CD4-positive, alpha-beta memory T cell (primary cell): ENCODE data around the gene RUBCNL. TPM values are rescaled to one million over a fixed set of nuclear protein-coding genes. Genes with fewer than 3 reads are reported as not detected.

Experiments used
- CTCF ChIA-PET: fragments of 350-600 bp; sonication (Branson Sonifier 250); formaldehyde crosslinking; loops from one replicate; lab custom pipeline; 2021; ENCODE audit warnings: inconsistent platforms; ENCODE audit not compliant: partially characterized antibody; lab: Charles Lee
- POLR2A ChIA-PET: fragments of 350-600 bp; sonication (Branson Sonifier 250); formaldehyde crosslinking; loops from one replicate; lab custom pipeline; 2021; ENCODE audit not compliant: partially characterized antibody; lab: Charles Lee
- DNase-seq, 5 donors: peaks; one replicate each; pipeline versions ENCODE4 v3.0.0 to v3.0.0-alpha.2; 2020 to 2022; ENCODE audit warnings: mixed read lengths in 1 of 5
- H3K27ac ChIP-seq: one replicate; pipeline ENCODE4 v1.7.0; 2013; ENCODE audit warnings: low read depth, low read length
- H3K27me3 ChIP-seq: 2 replicates; pipeline ENCODE4 v1.7.0; 2013; ENCODE audit warnings: mild to moderate bottlenecking, low read length, moderate library complexity; ENCODE audit not compliant: insufficient read depth
- H3K36me3 ChIP-seq: 2 replicates; pipeline ENCODE4 v1.7.0; 2013; ENCODE audit warnings: mild to moderate bottlenecking, low read length, moderate library complexity; ENCODE audit not compliant: insufficient read depth
- H3K4me1 ChIP-seq: 2 replicates; pipeline ENCODE4 v1.7.0; 2013; ENCODE audit warnings: mild to moderate bottlenecking, low read length, moderate library complexity; ENCODE audit not compliant: insufficient read depth
- H3K4me3 ChIP-seq, 2 donors: one replicate each; pipeline ENCODE4 v1.7.0; 2013; ENCODE audit warnings: low read length in 2 of 2, mild to moderate bottlenecking in 1 of 2
- H3K9me3 ChIP-seq, 2 donors: one replicate each; pipeline ENCODE4 v1.7.0; 2013; ENCODE audit warnings: low read length in 2 of 2, control low read depth in 1 of 2; ENCODE audit not compliant: control insufficient read depth in 1 of 2
- H3K27ac Mint-ChIP-seq, 7 donors: one replicate each; pipeline ENCODE4 v1.8.0; 2020 to 2021; ENCODE audit warnings: mixed read lengths in 7 of 7, mild to moderate bottlenecking in 6 of 7, inconsistent platforms in 3 of 7, moderate library complexity in 3 of 7
- H3K27me3 Mint-ChIP-seq, 2 donors: one replicate each; pipeline ENCODE4 v1.8.0; 2020 to 2021; ENCODE audit warnings: mixed read lengths in 2 of 2
- H3K36me3 Mint-ChIP-seq, 2 donors: one replicate each; pipeline ENCODE4 v1.8.0; 2020 to 2021; ENCODE audit warnings: mixed read lengths in 2 of 2, inconsistent platforms in 1 of 2, mild to moderate bottlenecking in 1 of 2
- H3K4me1 Mint-ChIP-seq, 4 donors: one replicate each; pipeline ENCODE4 v1.8.0; 2020 to 2021; ENCODE audit warnings: mixed read lengths in 4 of 4, mild to moderate bottlenecking in 1 of 4
- H3K4me3 Mint-ChIP-seq, 8 donors: one replicate each; pipeline ENCODE4 v1.8.0; 2020 to 2021; ENCODE audit warnings: mixed read lengths in 8 of 8, mild to moderate bottlenecking in 7 of 8, moderate library complexity in 6 of 8, inconsistent platforms in 3 of 8
- H3K9me3 Mint-ChIP-seq, 8 donors: one replicate each; pipeline ENCODE4 v1.8.0; 2020 to 2021; ENCODE audit warnings: mixed read lengths in 8 of 8, mild to moderate bottlenecking in 5 of 8, inconsistent platforms in 3 of 8, moderate library complexity in 1 of 8
- intact Hi-C: fragments of 100-400 bp; cut with micrococcal nuclease; formaldehyde crosslinking; loops from one replicate; pipeline ENCODE4 v1.15.1; 2023
- polyA plus RNA-seq, 2 donors: library from polyadenylated mRNA; unstranded; fragments of 300-500 nt; fragmentation: Illumina TruSeq; gene quantifications; one replicate each; pipeline ENCODE4 v1.2.3, GENCODE V29; 2021
- total RNA-seq, 2 experiments: library from RNA; stranded (reverse); gene quantifications; one replicate each; pipeline ENCODE4 v1.2.3, GENCODE V29; 2021

Gene RUBCNL
- total and polyA plus RNA-seq, 4 experiments from 2014 or later, result 0.30 to 0.60 TPM; not detected in 2

- no peaks in the 10 kb centered on the region for H3K27me3 ChIP-seq
- no peak overlapping the region for H3K27ac ChIP-seq
- ChIA-PET CTCF (interaction anchor here (1.1 kb wide), 1 partner anchor 14 kb away, joined by 3 read pairs; no protein-coding TSS in a partner anchor), POLR2A (no interaction called here)
- peaks cover 6 to 10% (median 8%) of the 10 kb centered on the region in 4 donors for H3K4me1 Mint-ChIP-seq
- H3K27me3 Mint-ChIP-seq, result peaks cover 0 to 4% of the 10 kb centered on the region in 2 donors
- peaks cover 0 to 5% (median 0%) of the 10 kb centered on the region in 8 donors for H3K9me3 Mint-ChIP-seq
- H3K36me3 Mint-ChIP-seq, result peaks cover 0 to 12% of the 10 kb centered on the region in 2 donors
- no peaks in the 10 kb centered on the region for H3K36me3 ChIP-seq
- no peak overlapping the region for H3K27ac Mint-ChIP-seq
- no peaks in the 10 kb centered on the region for H3K9me3 ChIP-seq
- H3K4me1 ChIP-seq, result peaks cover 11% of the 10 kb centered on the region
- DNase-seq, result no peak
- no peak overlapping the region for H3K4me3 Mint-ChIP-seq
- intact Hi-C loops, result no loop called here
- H3K4me3 ChIP-seq, result no peak overlapping the region
These were observed 77.0 kb downstream of the RUBCNL start for GRCh38 chr13:46310066-46310465.

DNA sequence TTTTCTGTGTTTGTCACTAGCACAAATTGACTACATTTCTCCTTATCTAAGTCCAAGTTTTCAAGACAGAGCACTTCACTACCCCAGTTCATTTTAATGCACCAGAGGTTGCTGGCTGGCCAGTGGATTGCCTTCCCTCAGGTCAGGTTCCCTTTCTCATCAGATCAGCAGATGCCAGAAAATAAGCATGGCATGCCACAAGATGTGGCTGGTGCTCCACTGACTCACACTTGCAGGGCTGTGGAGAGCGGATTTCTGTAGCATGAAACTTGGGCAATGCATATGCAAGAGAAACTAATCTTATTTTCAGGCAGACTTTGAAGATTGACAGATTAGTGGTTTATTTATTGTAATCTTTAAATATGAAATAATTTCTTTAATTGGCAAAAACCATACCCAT is 79.5 kb downstream of the RUBCNL start:
- H3K4me3 Mint-ChIP-seq, result no peak overlapping the region
- H3K4me1 ChIP-seq, result no peaks in the 10 kb centered on the region
- no peak overlapping the region for H3K27ac Mint-ChIP-seq
- intact Hi-C loops, result no loop called here
- H3K36me3 ChIP-seq, result no peaks in the 10 kb centered on the region
- H3K9me3 ChIP-seq, result no peaks in the 10 kb centered on the region
- no peak overlapping the region for H3K4me3 ChIP-seq
- no peak overlapping the region for H3K27ac ChIP-seq
- peaks cover 0 to 6% (median 2%) of the 10 kb centered on the region in 4 donors for H3K4me1 Mint-ChIP-seq
- ChIA-PET POLR2A (no interaction called here), CTCF (no interaction called here)
- H3K27me3 Mint-ChIP-seq, result peaks cover 0 to 4% of the 10 kb centered on the region in 2 donors
- no peak for DNase-seq
- H3K27me3 ChIP-seq, result no peaks in the 10 kb centered on the region
- H3K9me3 Mint-ChIP-seq, result peaks cover 0 to 5% (median under 1%) of the 10 kb centered on the region in 8 donors
- H3K36me3 Mint-ChIP-seq, result peaks cover 0 to 5% of the 10 kb centered on the region in 2 donors

DNA sequence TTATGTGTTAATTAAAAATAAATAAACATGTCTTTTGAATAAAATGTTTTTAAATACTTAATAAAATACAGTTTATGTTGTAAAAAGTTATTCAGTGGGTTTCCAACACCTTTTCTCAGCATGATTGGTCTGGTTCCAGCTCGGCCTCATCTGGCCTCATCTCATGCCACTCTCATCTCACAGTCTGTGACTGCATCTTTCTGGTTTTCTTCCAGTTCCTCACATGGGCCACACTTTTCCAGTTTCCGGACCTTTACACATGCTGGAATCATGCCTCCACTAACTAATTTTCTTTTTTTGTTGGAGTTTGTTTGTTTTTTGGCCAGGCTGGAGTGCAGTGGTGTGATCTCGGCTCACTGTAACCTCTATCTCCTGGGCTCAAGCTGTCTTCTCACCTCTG is 82.5 kb downstream of the RUBCNL start:
- ChIA-PET CTCF (interaction anchor here (1.1 to 2.3 kb wide), 2 partner anchors 9 kb away, joined by 4 to 7 read pairs; no protein-coding TSS in a partner anchor), POLR2A (interaction anchor here (0.8 to 1.3 kb wide), 2 partner anchors 8 to 9 kb away, joined by 3 to 4 read pairs; no protein-coding TSS in a partner anchor)
- H3K4me1 ChIP-seq, result no peaks in the 10 kb centered on the region
- no peaks in the 10 kb centered on the region for H3K27me3 ChIP-seq
- no peak for DNase-seq
- no peak overlapping the region for H3K4me3 ChIP-seq
- Mint-ChIP-seq H3K9me3 (peaks cover 0 to 5% (median 2%) of the 10 kb centered on the region in 8 donors), H3K36me3 (peaks cover 0 to 11% of the 10 kb centered on the region in 2 donors), H3K4me3 (no peak overlapping the region), H3K27ac (peak overlapping the region in 2 of 7 donors; percentile 0 to 24), H3K4me1 (peaks cover 0 to 6% (median 2%) of the 10 kb centered on the region in 4 donors), H3K27me3 (peaks cover 0 to 3% of the 10 kb centered on the region in 2 donors)
- no peaks in the 10 kb centered on the region for H3K9me3 ChIP-seq
- intact Hi-C loops, result no loop called here
- no peaks in the 10 kb centered on the region for H3K36me3 ChIP-seq
- no peak overlapping the region for H3K27ac ChIP-seq

- no peak for DNase-seq
- H3K27ac Mint-ChIP-seq, result peak overlapping the region in 2 of 7 donors; percentile 2 to 10
- CTCF ChIA-PET, result interaction anchor here (0.8 to 2.3 kb wide), 6 partner anchors 8 to 177 kb away, joined by 3 to 7 read pairs (median 3); no protein-coding TSS in a partner anchor
- Histone ChIP-seq H3K4me3 (no peak overlapping the region), H3K36me3 (no peaks in the 10 kb centered on the region), H3K27ac (no peak overlapping the region), H3K4me1 (no peaks in the 10 kb centered on the region), H3K9me3 (no peaks in the 10 kb centered on the region), H3K27me3 (no peaks in the 10 kb centered on the region)
- H3K36me3 Mint-ChIP-seq, result peaks cover 0 to 10% of the 10 kb centered on the region in 2 donors
- POLR2A ChIA-PET, result interaction anchor here (0.6 to 1.3 kb wide), 3 partner anchors 8 to 124 kb away, joined by 3 to 4 read pairs (median 3); no protein-coding TSS in a partner anchor
- H3K9me3 Mint-ChIP-seq, result peaks cover 0 to 6% (median 2%) of the 10 kb centered on the region in 8 donors
- H3K4me3 Mint-ChIP-seq, result peak overlapping the region in 1 of 8 donors; percentile 43
- H3K27me3 Mint-ChIP-seq, result no peaks in the 10 kb centered on the region
- peaks cover 3 to 10% (median 5%) of the 10 kb centered on the region in 4 donors for H3K4me1 Mint-ChIP-seq
- intact Hi-C loops, result no loop called here
These were observed 83.2 kb downstream of the RUBCNL start for GRCh38 chr13:46303742-46304385.

- ChIA-PET POLR2A (interaction anchor here (0.7 to 3.4 kb wide), 5 partner anchors 18 to 129 kb away, joined by 3 to 51 read pairs (median 4); partner anchors contain the start of gene LCP1), CTCF (interaction anchor here (1.0 to 12.0 kb wide), 6 partner anchors 9 to 674 kb away, joined by 3 to 166 read pairs (median 6); no protein-coding TSS in a partner anchor)
- Mint-ChIP-seq H3K27me3 (no peaks in the 10 kb centered on the region), H3K4me1 (peaks cover 38 to 65% (median 50%) of the 10 kb centered on the region in 4 donors), H3K36me3 (peaks cover 0 to 8% of the 10 kb centered on the region in 2 donors), H3K27ac (peak overlapping the region; percentile 87 to 99 (median 96)), H3K4me3 (peak overlapping the region in 6 of 8 donors; percentile 17 to 74 (median 42)), H3K9me3 (peaks cover 0 to 6% (median 2%) of the 10 kb centered on the region in 8 donors)
- H3K27ac ChIP-seq, result peak overlapping the region; percentile 57
- H3K36me3 ChIP-seq, result no peaks in the 10 kb centered on the region
- peaks cover 45% of the 10 kb centered on the region for H3K4me1 ChIP-seq
- H3K4me3 ChIP-seq, result no peak overlapping the region
- DNase-seq, result peak in 1 of 5 donors; percentile 14
- intact Hi-C loops, result loop anchor here (2.0 to 5.0 kb wide), 3 partner anchors 87 to 955 kb away; partner anchors contain the start of genes LRRC63, TPT1 and ZC3H13
- no peaks in the 10 kb centered on the region for H3K27me3 ChIP-seq
- no peaks in the 10 kb centered on the region for H3K9me3 ChIP-seq
These were observed 89.7 kb downstream of the RUBCNL start for GRCh38 chr13:46297361-46297811.

GRCh38 chr13:46296921-46297320 is 90.1 kb downstream of the RUBCNL start:
- H3K4me1 Mint-ChIP-seq, result peaks cover 38 to 65% (median 50%) of the 10 kb centered on the region in 4 donors
- Histone ChIP-seq H3K9me3 (no peaks in the 10 kb centered on the region), H3K4me1 (peaks cover 45% of the 10 kb centered on the region), H3K36me3 (no peaks in the 10 kb centered on the region), H3K4me3 (no peak overlapping the region), H3K27ac (peak overlapping the region; percentile 57), H3K27me3 (no peaks in the 10 kb centered on the region)
- intact Hi-C loops, result loop anchor here (2.0 to 5.0 kb wide), 3 partner anchors 86 to 955 kb away; partner anchors contain the start of genes LRRC63, TPT1 and ZC3H13
- peaks cover 0 to 6% (median under 1%) of the 10 kb centered on the region in 8 donors for H3K9me3 Mint-ChIP-seq
- H3K27me3 Mint-ChIP-seq, result no peaks in the 10 kb centered on the region
- H3K36me3 Mint-ChIP-seq, result peaks cover 0 to 5% of the 10 kb centered on the region in 2 donors
- peak overlapping the region in 6 of 8 donors; percentile 17 to 85 (median 56) for H3K4me3 Mint-ChIP-seq
- DNase-seq, result no peak
- ChIA-PET CTCF (interaction anchor here (1.0 to 12.0 kb wide), 9 partner anchors 7 to 673 kb away, joined by 3 to 166 read pairs (median 5); no protein-coding TSS in a partner anchor), POLR2A (interaction anchor here (0.7 to 3.4 kb wide), 12 partner anchors 8 to 137 kb away, joined by 3 to 51 read pairs (median 9); partner anchors contain the start of genes LCP1 and LRRC63)
- H3K27ac Mint-ChIP-seq, result peak overlapping the region; percentile 87 to 99 (median 96)
